ENCODE results near the gene HNRNPC. TPM values are rescaled to one million over a fixed set of nuclear protein-coding genes. Genes with fewer than 3 reads are reported as not detected.

HNRNPC gene
- total RNA-seq, 4 donors from 2014 or later: 260 to 396 (median 292) TPM

GRCh38 chr14:21240417-21240816 is 28.8 kb downstream of the HNRNPC start:
- Histone ChIP-seq H3K4me3 (no peak overlapping the region), H3K9me3 (no peaks in the 10 kb centered on the region), H3K4me1 (peaks cover 42 to 99% (median 88%) of the 10 kb centered on the region in 4 donors), H3K27me3 (no peaks in the 10 kb centered on the region), H3K36me3 (peaks cover 0 to 43% (median 30%) of the 10 kb centered on the region in 4 donors), H3K27ac (replicated peaks in 1 of 4) (peak overlapping the region in 1 of 4 donors; percentile 6)
- intact Hi-C loops (cut with DNase I): no loop called here
- DNase-seq (ENCODE audit: extremely low spot score): no peak
- 63% methylated on average over 2 of the region's 2 CpGs for WGBS
- TF ChIP-seq EP300 (IDR thresholded peaks at IDR 0.05) (no peak), POLR2AphosphoS5 (IDR thresholded peaks at IDR 0.05) (no peak), CTCF (IDR thresholded peaks at IDR 0.05) (no peak), POLR2A (IDR thresholded peaks at IDR 0.05; ENCODE audit: low read depth) (no peak)

DNA sequence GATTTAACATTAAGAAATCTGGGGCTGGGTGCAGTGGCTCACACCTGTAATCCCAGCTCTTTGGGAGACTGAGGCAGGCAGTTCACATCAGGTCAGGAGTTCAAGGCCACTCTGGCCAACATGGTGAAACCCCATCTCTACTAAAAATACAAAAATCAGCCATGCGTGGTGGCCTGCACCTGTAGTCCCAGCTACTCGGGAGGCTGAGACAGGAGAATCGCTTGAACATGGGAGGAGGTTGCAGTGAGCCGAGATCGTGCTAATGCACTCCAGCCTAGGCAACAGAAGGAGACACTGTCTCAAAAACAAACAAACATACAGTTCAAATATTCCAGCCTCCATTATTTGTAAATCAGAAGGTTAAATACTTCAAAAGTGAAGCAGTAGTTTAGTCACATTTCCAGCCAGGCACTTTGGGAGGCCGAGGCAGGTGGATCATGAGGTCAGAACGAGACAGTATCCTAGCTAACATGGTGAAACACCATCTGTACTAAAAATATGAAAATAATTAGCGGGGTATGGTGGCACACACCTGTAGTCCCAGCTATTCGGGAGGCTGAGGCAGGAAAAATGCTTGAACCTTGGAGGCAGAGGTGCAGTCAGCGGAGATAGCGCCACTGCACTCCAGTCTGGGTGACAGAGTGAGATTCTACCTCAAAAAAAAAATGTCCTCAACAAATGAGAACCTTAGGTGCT is 30.3 kb downstream of the HNRNPC start:
- Histone ChIP-seq H3K27ac (replicated peaks in 1 of 4) (no peak overlapping the region), H3K4me3 (no peak overlapping the region), H3K36me3 (peaks cover 0 to 32% (median 22%) of the 10 kb centered on the region in 4 donors), H3K9me3 (no peaks in the 10 kb centered on the region), H3K4me1 (peaks cover 51 to 99% (median 90%) of the 10 kb centered on the region in 4 donors), H3K27me3 (no peaks in the 10 kb centered on the region)
- 98% methylated on average over 11 of the region's 11 CpGs for WGBS
- TF ChIP-seq POLR2A (IDR thresholded peaks at IDR 0.05; ENCODE audit: low read depth) (no peak), POLR2AphosphoS5 (IDR thresholded peaks at IDR 0.05) (no peak), EP300 (IDR thresholded peaks at IDR 0.05) (no peak)
- no peak for DNase-seq (ENCODE audit: extremely low spot score)
- intact Hi-C loops (cut with DNase I): no loop called here

GRCh38 chr14:21236948-21237797 is 32.1 kb downstream of the HNRNPC start:
- no peak for DNase-seq (ENCODE audit: extremely low spot score)
- no peak overlapping the region for H3K27ac ChIP-seq (replicated peaks in 1 of 4)
- no peaks in the 10 kb centered on the region for H3K9me3 ChIP-seq
- no peak overlapping the region for H3K4me3 ChIP-seq
- no peak for TF ChIP-seq CTCF (IDR thresholded peaks at IDR 0.05)
- no peak for TF ChIP-seq POLR2AphosphoS5 (IDR thresholded peaks at IDR 0.05)
- no peak for TF ChIP-seq POLR2A (IDR thresholded peaks at IDR 0.05; ENCODE audit: low read depth)
- intact Hi-C loops (cut with DNase I): no loop called here
- H3K4me1 ChIP-seq: peaks cover 57 to 99% (median 91%) of the 10 kb centered on the region in 4 donors
- 69% methylated on average over 6 of the region's 6 CpGs for WGBS
- peaks cover 0 to 31% (median 22%) of the 10 kb centered on the region in 4 donors for H3K36me3 ChIP-seq
- H3K27me3 ChIP-seq: no peaks in the 10 kb centered on the region

- H3K9me3 ChIP-seq: no peaks in the 10 kb centered on the region
- intact Hi-C loops (cut with DNase I): no loop called here
- no peaks in the 10 kb centered on the region for H3K27me3 ChIP-seq
- peaks cover 48 to 83% (median 78%) of the 10 kb centered on the region in 4 donors for H3K4me1 ChIP-seq
- H3K4me3 ChIP-seq: no peak overlapping the region
- WGBS: 84% methylated on average over 5 of the region's 5 CpGs
- DNase-seq (ENCODE audit: extremely low spot score): no peak
- no peak for TF ChIP-seq POLR2AphosphoS5 (IDR thresholded peaks at IDR 0.05)
- no peak for TF ChIP-seq POLR2A (IDR thresholded peaks at IDR 0.05; ENCODE audit: low read depth)
- TF ChIP-seq EP300 (IDR thresholded peaks at IDR 0.05): no peak
- no peak for TF ChIP-seq CTCF (IDR thresholded peaks at IDR 0.05)
- H3K36me3 ChIP-seq: peaks cover 13 to 54% (median 40%) of the 10 kb centered on the region in 4 donors
- H3K27ac ChIP-seq (replicated peaks in 1 of 4): no peak overlapping the region
These were observed 35.1 kb downstream of the HNRNPC start for GRCh38 chr14:21234112-21234511.

GRCh38 chr14:21233457-21234076 is 35.7 kb downstream of the HNRNPC start:
- WGBS: 47% methylated on average over 8 of the region's 8 CpGs
- no peak for DNase-seq (ENCODE audit: extremely low spot score)
- H3K4me1 ChIP-seq: peaks cover 48 to 79% (median 75%) of the 10 kb centered on the region in 4 donors
- no peak overlapping the region for H3K4me3 ChIP-seq
- H3K27me3 ChIP-seq: no peaks in the 10 kb centered on the region
- H3K36me3 ChIP-seq: peaks cover 18 to 60% (median 41%) of the 10 kb centered on the region in 4 donors
- intact Hi-C loops (cut with DNase I): no loop called here
- TF ChIP-seq POLR2AphosphoS5 (IDR thresholded peaks at IDR 0.05): no peak
- peak in 2 of 3 experiments; percentile 30 to 48 for TF ChIP-seq CTCF (IDR thresholded peaks at IDR 0.05)
- H3K9me3 ChIP-seq: no peaks in the 10 kb centered on the region
- H3K27ac ChIP-seq (replicated peaks in 1 of 4): no peak overlapping the region

All from esophagus muscularis mucosa (tissue), 4 donors.